ENCODE measurements around the gene ROM1.

Gene ROM1

DNA sequence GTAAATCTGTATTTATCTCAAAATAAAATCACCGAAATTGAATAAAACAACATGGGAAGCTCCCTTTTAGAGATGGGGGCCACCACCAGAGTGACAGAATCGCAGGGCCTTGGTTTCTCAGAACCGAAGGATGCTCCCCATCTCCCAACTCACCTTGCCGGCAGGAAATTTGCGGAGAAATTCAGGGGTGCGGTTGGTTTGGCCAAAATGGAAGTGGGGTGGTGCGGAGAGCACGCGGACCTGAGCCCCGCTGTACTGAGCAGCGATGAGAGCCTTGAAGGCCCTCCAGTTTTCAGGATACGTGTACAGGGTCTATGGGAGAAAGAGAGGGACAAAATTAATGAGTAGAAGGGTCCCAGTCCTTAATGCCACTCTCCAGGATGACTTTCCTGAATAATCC, 40.6 kb upstream of the ROM1 start:
- peak overlapping the region; percentile 92 for H3K4me3 ChIP-seq (ENCODE audit: low read depth, low read length)
- H3K9me3 ChIP-seq, result no peaks in the 10 kb centered on the region
- H3K36me3 ChIP-seq, result peaks cover 44% of the 10 kb centered on the region
- DNase-seq, result no peak
- no peaks in the 10 kb centered on the region for H3K4me1 ChIP-seq
- no peaks in the 10 kb centered on the region for H3K27me3 ChIP-seq
- TF ChIP-seq, protein P1, sequence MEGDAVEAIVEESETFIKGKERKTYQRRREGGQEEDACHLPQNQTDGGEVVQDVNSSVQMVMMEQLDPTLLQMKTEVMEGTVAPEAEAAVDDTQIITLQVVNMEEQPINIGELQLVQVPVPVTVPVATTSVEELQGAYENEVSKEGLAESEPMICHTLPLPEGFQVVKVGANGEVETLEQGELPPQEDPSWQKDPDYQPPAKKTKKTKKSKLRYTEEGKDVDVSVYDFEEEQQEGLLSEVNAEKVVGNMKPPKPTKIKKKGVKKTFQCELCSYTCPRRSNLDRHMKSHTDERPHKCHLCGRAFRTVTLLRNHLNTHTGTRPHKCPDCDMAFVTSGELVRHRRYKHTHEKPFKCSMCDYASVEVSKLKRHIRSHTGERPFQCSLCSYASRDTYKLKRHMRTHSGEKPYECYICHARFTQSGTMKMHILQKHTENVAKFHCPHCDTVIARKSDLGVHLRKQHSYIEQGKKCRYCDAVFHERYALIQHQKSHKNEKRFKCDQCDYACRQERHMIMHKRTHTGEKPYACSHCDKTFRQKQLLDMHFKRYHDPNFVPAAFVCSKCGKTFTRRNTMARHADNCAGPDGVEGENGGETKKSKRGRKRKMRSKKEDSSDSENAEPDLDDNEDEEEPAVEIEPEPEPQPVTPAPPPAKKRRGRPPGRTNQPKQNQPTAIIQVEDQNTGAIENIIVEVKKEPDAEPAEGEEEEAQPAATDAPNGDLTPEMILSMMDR (IDR thresholded peaks at IDR 0.05; ENCODE audit: low read depth, low read length), result no peak

DNA sequence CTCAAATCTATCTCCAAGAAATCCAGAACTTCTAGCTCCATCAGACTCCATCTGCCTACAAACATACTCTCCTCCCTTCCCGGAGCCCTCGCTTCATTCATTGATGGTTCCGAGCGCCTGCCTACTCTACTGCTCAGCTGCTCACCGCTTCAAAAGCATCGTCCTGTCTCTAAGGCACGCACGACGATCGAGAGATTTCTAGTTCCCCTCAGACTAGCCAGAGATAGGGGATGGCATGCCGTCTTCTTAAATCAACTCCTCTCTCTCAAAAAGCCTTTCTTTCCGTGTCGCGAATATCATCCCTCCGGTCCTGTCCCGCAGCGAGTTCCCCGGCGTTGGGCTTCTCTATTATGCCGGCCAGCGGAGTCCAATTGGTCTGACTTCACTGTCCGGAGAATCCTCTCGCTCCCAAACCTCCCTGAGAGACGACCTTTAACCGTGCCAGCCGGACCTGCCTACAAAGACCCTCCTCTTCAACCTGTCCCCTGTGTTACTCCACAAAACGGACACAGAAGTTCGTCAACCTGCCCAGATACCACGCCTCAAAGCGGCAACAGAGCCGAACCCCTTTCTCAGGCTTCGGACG, 40.0 kb upstream of the ROM1 start:
- H3K27me3 ChIP-seq, result no peaks in the 10 kb centered on the region
- peak overlapping the region; percentile 92 for H3K4me3 ChIP-seq (ENCODE audit: low read depth, low read length)
- DNase-seq, result no peak
- peaks cover 44% of the 10 kb centered on the region for H3K36me3 ChIP-seq
- no peaks in the 10 kb centered on the region for H3K4me1 ChIP-seq
- no peaks in the 10 kb centered on the region for H3K9me3 ChIP-seq
- TF ChIP-seq, protein P1 (IDR thresholded peaks at IDR 0.05; ENCODE audit: low read depth, low read length), result no peak

DNA sequence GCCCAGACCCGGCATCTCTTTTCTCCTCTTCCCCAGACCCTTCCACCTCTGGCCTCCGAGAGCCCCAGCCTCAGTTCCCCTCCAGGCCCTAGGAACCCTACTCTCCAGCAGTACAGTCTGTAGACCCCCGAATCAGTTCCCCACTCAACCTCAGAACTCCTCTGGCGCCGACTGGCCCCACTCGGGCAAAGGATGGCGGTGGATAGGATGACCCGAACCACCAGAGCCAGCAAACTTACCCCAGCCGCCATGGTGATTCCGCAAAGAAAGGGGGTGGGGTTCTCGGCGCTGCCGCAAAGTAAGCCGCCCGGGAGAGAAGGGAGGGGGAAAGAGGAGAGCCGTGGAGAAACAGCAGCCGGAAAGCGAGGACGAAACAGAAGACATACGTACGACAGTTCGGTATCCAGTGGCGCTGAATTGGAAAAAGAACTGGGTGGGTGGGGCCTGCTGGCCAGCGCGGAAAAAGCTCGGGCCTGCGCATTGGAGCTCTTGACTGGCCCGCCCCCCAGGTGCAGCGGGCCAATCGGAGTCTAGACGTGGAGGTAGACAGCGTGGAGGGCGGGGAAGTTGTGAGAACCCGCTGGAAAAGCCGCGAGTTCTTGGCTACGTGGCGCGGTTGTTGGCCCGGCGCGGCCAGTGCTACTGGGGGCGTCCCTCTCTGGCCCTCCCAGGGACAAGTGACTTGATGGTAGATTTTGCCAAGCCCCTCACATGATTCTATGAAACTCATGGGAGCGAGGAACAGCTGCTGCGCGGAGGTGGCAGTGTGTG, 39.3 kb upstream of the ROM1 start, which contains the start of gene EEF1G:
Gene EEF1G, minus strand, starts transcription at position 300 of the 771 bp plus-strand sequence. Its CDS starts 49 bp downstream, at position 251.
- peaks cover 40% of the 10 kb centered on the region for H3K36me3 ChIP-seq
- TF ChIP-seq, protein P1 (IDR thresholded peaks at IDR 0.05; ENCODE audit: low read depth, low read length), result no peak

DNA sequence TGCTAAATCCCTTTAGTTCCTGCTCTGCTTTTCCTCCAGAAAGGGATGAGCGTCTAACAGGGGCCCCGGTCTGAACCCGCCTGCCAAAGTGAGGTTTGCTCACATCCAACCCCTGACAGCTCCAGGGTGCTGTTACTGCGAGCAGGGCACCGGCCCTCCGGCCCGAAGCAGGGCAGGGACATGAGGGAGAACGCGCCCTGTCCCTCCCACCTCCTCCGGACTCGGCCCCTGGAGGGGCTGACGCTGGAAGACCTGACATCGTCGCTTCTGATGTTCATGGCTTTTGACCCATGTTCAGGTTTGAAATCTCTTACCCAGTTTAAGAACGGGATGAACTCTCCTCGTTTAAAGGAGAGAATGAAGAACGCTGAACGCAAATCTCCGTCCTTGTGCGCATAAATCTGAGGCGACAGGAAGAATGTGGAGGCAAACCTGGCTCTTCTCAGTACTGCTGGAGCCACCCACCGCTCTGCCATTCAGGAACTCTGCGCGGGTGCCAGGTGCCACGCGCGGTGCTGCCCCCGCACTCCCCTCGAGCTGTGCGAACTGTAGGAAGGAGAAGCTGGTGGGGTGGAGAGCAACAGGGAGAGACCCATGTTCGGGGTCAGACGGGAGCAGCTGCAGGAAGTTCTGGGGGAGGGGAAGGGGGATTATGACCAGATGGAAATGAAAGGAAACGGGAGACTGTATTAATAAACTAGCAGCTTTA, 38.5 kb upstream of the ROM1 start:
- Histone ChIP-seq H3K27me3 (no peaks in the 10 kb centered on the region), H3K4me3 (ENCODE audit: low read depth, low read length) (peak overlapping the region; percentile 64), H3K4me1 (no peaks in the 10 kb centered on the region), H3K9me3 (no peaks in the 10 kb centered on the region), H3K36me3 (peaks cover 33% of the 10 kb centered on the region)
- TF ChIP-seq, protein P1 (IDR thresholded peaks at IDR 0.05; ENCODE audit: low read depth, low read length), result no peak
- no peak for DNase-seq

More for the DNA sequence above, 39.3 kb upstream of the ROM1 start, which contains the start of gene EEF1G:
- no peaks in the 10 kb centered on the region for H3K9me3 ChIP-seq
- peak within 1 kb of the TSS; percentile 92 for H3K4me3 ChIP-seq (ENCODE audit: low read depth, low read length)
- H3K27me3 ChIP-seq, result no peaks in the 10 kb centered on the region
- DNase-seq, result peak; percentile 94
- H3K4me1 ChIP-seq, result no peaks in the 10 kb centered on the region

DNA sequence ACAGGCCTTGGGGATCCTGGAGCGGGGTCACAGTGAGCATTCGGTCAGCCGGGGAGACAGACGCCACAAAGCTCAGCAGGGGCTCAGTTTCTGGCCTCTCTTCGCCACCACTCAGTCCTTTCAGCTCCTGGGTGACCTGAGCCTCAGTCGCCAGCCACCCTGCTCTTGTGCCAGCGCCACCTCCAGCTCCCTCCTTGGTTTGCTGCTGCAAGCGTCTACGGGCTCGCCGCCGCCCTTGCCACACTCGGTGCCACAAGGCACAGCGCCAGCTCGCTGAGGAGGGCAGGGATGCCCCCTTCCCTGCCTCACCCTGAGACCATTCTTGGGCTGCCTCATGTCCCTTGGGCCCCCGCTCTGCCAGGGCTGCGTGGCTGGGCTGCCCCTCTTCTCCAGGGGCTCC, 37.9 kb upstream of the ROM1 start:
- H3K4me1 ChIP-seq, result no peaks in the 10 kb centered on the region
- TF ChIP-seq, protein P1 (IDR thresholded peaks at IDR 0.05; ENCODE audit: low read depth, low read length), result no peak
- H3K27me3 ChIP-seq, result no peaks in the 10 kb centered on the region
- H3K9me3 ChIP-seq, result no peaks in the 10 kb centered on the region
- peak overlapping the region; percentile 64 for H3K4me3 ChIP-seq (ENCODE audit: low read depth, low read length)
- peaks cover 29% of the 10 kb centered on the region for H3K36me3 ChIP-seq
- no peak for DNase-seq

All from BE2C (cell line).